Brain microvascular endothelial cell (primary cell): ENCODE results near the gene SF3B6.
"Not testable (repeated sequence)": the region's sequence is repeated elsewhere in the genome, so short reads cannot be mapped to it uniquely, and the experiment has no call there.

Experiments used
- DNase-seq: peaks from one replicate; pipeline ENCODE4 v3.0.0-alpha.2; 2020
- H3K27ac ChIP-seq: fragments of 250-450 bp; sonication (Bioruptor Pico); 2 replicates; pipeline ENCODE4 v1.5.1; 2020; ENCODE audit warnings: mild to moderate bottlenecking, moderate library complexity
- H3K27me3 ChIP-seq: fragments of 250-450 bp; sonication (Bioruptor Pico); replicated peaks from 2 replicates; pipeline ENCODE4 v1.5.1; 2020; ENCODE audit warnings: mild to moderate bottlenecking
- H3K36me3 ChIP-seq: fragments of 250-450 bp; sonication (Bioruptor Pico); replicated peaks from 2 replicates; pipeline ENCODE4 v1.5.1; 2020; ENCODE audit warnings: mild to moderate bottlenecking
- H3K4me3 ChIP-seq: 2 replicates; pipeline ENCODE4 v1.5.1; 2011; ENCODE audit warnings: low read depth, mild to moderate bottlenecking, control low read depth, low read length, moderate library complexity
- CTCF ChIP-seq: IDR thresholded peaks from 2 replicates; pipeline ENCODE4 v1.5.1; 2011; ENCODE audit warnings: low read depth, mild to moderate bottlenecking, moderate library complexity, low read length, control low read depth, inconsistent platforms; ENCODE audit errors: missing control alignments
- in situ Hi-C: cut with HindIII; loops from 2 replicates; pipeline ENCODE4 v1.10.0; 2017; ENCODE audit warnings: low sequenced_read_pairs, low pct_ligation_motif_present

SF3B6 gene

GRCh38 chr2:24101992-24102391, 25.9 kb upstream of the SF3B6 start:
- DNase-seq, result no peak
- Histone ChIP-seq H3K4me3 (no peak overlapping the region), H3K36me3 (no peaks in the 10 kb centered on the region), H3K27ac (no peak overlapping the region), H3K27me3 (no peaks in the 10 kb centered on the region)
- no peak for TF ChIP-seq CTCF
- in situ Hi-C loops, result no loop called here

- H3K27ac ChIP-seq, H3K27me3 ChIP-seq, in situ Hi-C loops, DNase-seq, H3K36me3 ChIP-seq, H3K4me3 ChIP-seq: not testable (repeated sequence)
Measured at GRCh38 chr2:24100732-24101131, 24.6 kb upstream of the SF3B6 start.

- H3K27me3 ChIP-seq, H3K27ac ChIP-seq, DNase-seq, in situ Hi-C loops, H3K4me3 ChIP-seq, H3K36me3 ChIP-seq: not testable (repeated sequence)
Measured at GRCh38 chr2:24095171-24095677, 19.1 kb upstream of the SF3B6 start.

GRCh38 chr2:24093270-24093669, 17.1 kb upstream of the SF3B6 start:
- H3K27me3 ChIP-seq, H3K27ac ChIP-seq, H3K4me3 ChIP-seq, H3K36me3 ChIP-seq, DNase-seq, in situ Hi-C loops: not testable (repeated sequence)

- no peak for TF ChIP-seq CTCF
- in situ Hi-C loops, result no loop called here
- Histone ChIP-seq H3K4me3 (no peak overlapping the region), H3K36me3 (no peaks in the 10 kb centered on the region), H3K27me3 (no peaks in the 10 kb centered on the region), H3K27ac (no peak overlapping the region)
- no peak for DNase-seq
Measured at GRCh38 chr2:24088821-24089359, 12.8 kb upstream of the SF3B6 start.

- DNase-seq, result no peak
- H3K36me3 ChIP-seq, result peaks cover 9% of the 10 kb centered on the region
- no peaks in the 10 kb centered on the region for H3K27me3 ChIP-seq
- in situ Hi-C loops, result no loop called here
- H3K27ac ChIP-seq, result no peak overlapping the region
- H3K4me3 ChIP-seq, result no peak overlapping the region
- no peak for TF ChIP-seq CTCF
Measured at GRCh38 chr2:24087032-24087431, 10.9 kb upstream of the SF3B6 start.

GRCh38 chr2:24086241-24086640, 10.1 kb upstream of the SF3B6 start:
- H3K36me3 ChIP-seq, result peaks cover 13% of the 10 kb centered on the region
- no peak overlapping the region for H3K27ac ChIP-seq
- H3K27me3 ChIP-seq, result no peaks in the 10 kb centered on the region
- in situ Hi-C loops, result no loop called here
- DNase-seq, result no peak
- H3K4me3 ChIP-seq, result no peak overlapping the region
- no peak for TF ChIP-seq CTCF
